Astrocyte (in vitro differentiated cells and primary cell): ENCODE measurements around the gene RFX7. TPM values are rescaled to one million over a fixed set of nuclear protein-coding genes. Genes with fewer than 3 reads are reported as not detected.

Experiments
- DNase-seq: peaks from one replicate; pipeline ENCODE4 v3.0.0-alpha.2; 2010; ENCODE audit warnings: low read depth
- FAIRE-seq: peaks from 2 replicates; lab custom pipeline; 2011; peaks lifted over from hg19 to GRCh38; lab: Jason Lieb, UNC
- H2AFZ ChIP-seq: 2 replicates; pipeline ENCODE4 v1.6.0; 2012; ENCODE audit warnings: low read depth, low read length, inconsistent platforms
- H3K27ac ChIP-seq: 2 replicates; pipeline ENCODE4 v1.5.1; 2011; ENCODE audit warnings: low read depth, low read length, inconsistent platforms
- H3K27me3 ChIP-seq: 2 replicates; pipeline ENCODE4 v1.6.0; 2011; ENCODE audit warnings: low read length, inconsistent platforms; ENCODE audit not compliant: insufficient read depth
- H3K36me3 ChIP-seq: 2 replicates; pipeline ENCODE4 v1.5.1; 2011; ENCODE audit warnings: low read length, inconsistent platforms; ENCODE audit not compliant: insufficient read depth
- H3K4me1 ChIP-seq: 2 replicates; pipeline ENCODE4 v1.5.1; 2011; ENCODE audit warnings: low read length, inconsistent platforms; ENCODE audit not compliant: insufficient read depth
- H3K4me2 ChIP-seq: 2 replicates; pipeline ENCODE4 v1.6.0; 2012; ENCODE audit warnings: low read length, inconsistent platforms
- H3K4me3 ChIP-seq: 2 replicates; pipeline ENCODE4 v1.5.1; 2011; ENCODE audit warnings: low read depth, mild to moderate bottlenecking, low read length, inconsistent platforms; ENCODE audit not compliant: insufficient read depth
- H3K79me2 ChIP-seq: 2 replicates; pipeline ENCODE4 v1.6.0; 2012; ENCODE audit warnings: mild to moderate bottlenecking, low read length, inconsistent platforms; ENCODE audit not compliant: insufficient read depth
- H3K9ac ChIP-seq: 2 replicates; pipeline ENCODE4 v1.6.0; 2012; ENCODE audit warnings: mild to moderate bottlenecking, low read length, inconsistent platforms
- H3K9me3 ChIP-seq: 2 replicates; pipeline ENCODE4 v1.5.1; 2012; ENCODE audit warnings: low read depth, mild to moderate bottlenecking, low read length, inconsistent platforms; ENCODE audit not compliant: insufficient read depth
- H4K20me1 ChIP-seq: 2 replicates; pipeline ENCODE4 v1.6.0; 2012; ENCODE audit warnings: low read length, inconsistent platforms; ENCODE audit not compliant: insufficient read depth
- H3K27ac Mint-ChIP-seq: one replicate; pipeline ENCODE4 v1.8.0; 2021; ENCODE audit warnings: mild to moderate bottlenecking, mixed read lengths; ENCODE audit not compliant: unreplicated experiment
- H3K27me3 Mint-ChIP-seq: one replicate; pipeline ENCODE4 v1.8.0; 2021; ENCODE audit warnings: low read depth, mixed read lengths; ENCODE audit not compliant: unreplicated experiment
- H3K36me3 Mint-ChIP-seq: one replicate; pipeline ENCODE4 v1.8.0; 2021; ENCODE audit warnings: low read depth, mixed read lengths; ENCODE audit not compliant: unreplicated experiment
- H3K4me1 Mint-ChIP-seq: one replicate; pipeline ENCODE4 v1.8.0; 2021; ENCODE audit warnings: low read depth, mixed read lengths; ENCODE audit not compliant: unreplicated experiment
- H3K4me3 Mint-ChIP-seq: one replicate; pipeline ENCODE4 v1.8.0; 2021; ENCODE audit warnings: mild to moderate bottlenecking, moderate library complexity, mixed read lengths; ENCODE audit not compliant: unreplicated experiment
- H3K9me3 Mint-ChIP-seq: one replicate; pipeline ENCODE4 v1.8.0; 2021; ENCODE audit warnings: mild to moderate bottlenecking, mixed read lengths; ENCODE audit not compliant: unreplicated experiment
- EZH2 ChIP-seq: IDR thresholded peaks from 2 replicates; pipeline ENCODE4 v1.6.1; 2012; ENCODE audit warnings: mild to moderate bottlenecking, low read length, inconsistent platforms; ENCODE audit not compliant: insufficient read depth
- total RNA-seq: library from RNA; stranded (reverse); gene quantifications from 2 replicates; pipeline ENCODE4 v1.2.1, GENCODE V29; 2021
- TF ChIP-seq, protein P1 (sequence below): IDR thresholded peaks from 2 replicates; pipeline ENCODE4 v1.5.1; 2011; ENCODE audit warnings: low read depth, mild to moderate bottlenecking, inconsistent platforms, low read length, moderate library complexity; ENCODE audit not compliant: insufficient read depth

Gene RFX7
- total RNA-seq, 1 donor from 2014 or later = 46.3 TPM

DNA sequence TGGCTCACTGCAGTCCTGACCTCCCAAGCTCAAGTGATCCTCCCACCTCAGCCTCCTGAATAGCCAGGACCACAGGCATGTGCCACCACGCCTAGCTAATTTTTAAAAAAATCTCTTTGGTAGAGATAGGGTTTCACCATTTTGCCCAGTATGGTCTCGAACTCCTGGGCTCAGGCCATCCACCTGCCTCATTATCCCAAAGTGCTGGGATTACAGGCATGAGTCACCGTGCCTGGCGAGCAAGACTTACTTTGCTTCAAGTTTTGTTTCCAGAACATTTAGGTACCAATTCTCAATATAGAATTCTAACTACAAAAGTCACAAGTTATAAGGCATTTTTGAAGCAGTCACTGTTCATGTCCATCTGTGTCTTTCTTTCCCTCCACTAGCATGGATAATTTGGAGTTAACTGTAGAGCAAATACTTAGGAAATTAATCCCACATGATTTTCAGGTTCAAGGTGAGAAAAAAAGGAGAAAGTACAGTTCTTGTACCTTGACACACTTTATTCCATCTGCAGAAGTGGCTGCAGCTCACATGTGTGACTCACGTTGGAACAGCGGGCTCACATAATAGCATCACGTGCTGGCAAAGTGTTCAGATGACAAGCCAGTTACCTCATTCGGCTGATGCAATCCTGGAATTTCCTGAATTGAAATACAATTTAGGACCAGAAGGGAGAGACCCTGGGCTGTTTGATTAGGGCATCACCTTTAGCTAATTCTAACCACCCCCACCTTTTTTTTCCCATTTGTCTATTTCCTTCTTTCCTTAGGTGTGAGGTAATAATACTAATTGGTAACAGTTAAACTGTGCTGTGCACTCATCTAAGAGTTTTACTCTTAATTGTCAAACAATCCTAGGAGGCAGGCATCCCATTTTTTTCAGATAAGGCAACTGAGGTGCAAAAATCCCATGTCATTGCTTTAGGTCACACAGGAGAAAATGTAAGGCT lies 203.3 kb downstream of the RFX7 start:
- Histone ChIP-seq H3K4me2 (peak overlapping the region; percentile 68), H3K4me1 (peaks cover 10% of the 10 kb centered on the region), H4K20me1 (no peaks in the 10 kb centered on the region), H3K36me3 (no peaks in the 10 kb centered on the region), H3K9me3 (no peaks in the 10 kb centered on the region), H2AFZ (peak overlapping the region; percentile 22), H3K27me3 (no peaks in the 10 kb centered on the region), H3K4me3 (no peak overlapping the region), H3K9ac (peak overlapping the region; percentile 69), H3K79me2 (no peaks in the 10 kb centered on the region), H3K27ac (peak overlapping the region; percentile 93)
- no peaks in the 10 kb centered on the region for H3K27me3 Mint-ChIP-seq
- DNase-seq (peak; percentile 93), FAIRE-seq (peak; percentile 97)
- H3K36me3 Mint-ChIP-seq = no peaks in the 10 kb centered on the region
- H3K4me1 Mint-ChIP-seq = peaks cover 25% of the 10 kb centered on the region
- peak overlapping the region; percentile 87 for H3K27ac Mint-ChIP-seq
- peaks cover 2% of the 10 kb centered on the region for H3K9me3 Mint-ChIP-seq
- no peak for TF ChIP-seq EZH2
- TF ChIP-seq, protein P1, sequence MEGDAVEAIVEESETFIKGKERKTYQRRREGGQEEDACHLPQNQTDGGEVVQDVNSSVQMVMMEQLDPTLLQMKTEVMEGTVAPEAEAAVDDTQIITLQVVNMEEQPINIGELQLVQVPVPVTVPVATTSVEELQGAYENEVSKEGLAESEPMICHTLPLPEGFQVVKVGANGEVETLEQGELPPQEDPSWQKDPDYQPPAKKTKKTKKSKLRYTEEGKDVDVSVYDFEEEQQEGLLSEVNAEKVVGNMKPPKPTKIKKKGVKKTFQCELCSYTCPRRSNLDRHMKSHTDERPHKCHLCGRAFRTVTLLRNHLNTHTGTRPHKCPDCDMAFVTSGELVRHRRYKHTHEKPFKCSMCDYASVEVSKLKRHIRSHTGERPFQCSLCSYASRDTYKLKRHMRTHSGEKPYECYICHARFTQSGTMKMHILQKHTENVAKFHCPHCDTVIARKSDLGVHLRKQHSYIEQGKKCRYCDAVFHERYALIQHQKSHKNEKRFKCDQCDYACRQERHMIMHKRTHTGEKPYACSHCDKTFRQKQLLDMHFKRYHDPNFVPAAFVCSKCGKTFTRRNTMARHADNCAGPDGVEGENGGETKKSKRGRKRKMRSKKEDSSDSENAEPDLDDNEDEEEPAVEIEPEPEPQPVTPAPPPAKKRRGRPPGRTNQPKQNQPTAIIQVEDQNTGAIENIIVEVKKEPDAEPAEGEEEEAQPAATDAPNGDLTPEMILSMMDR = no peak
- no peak overlapping the region for H3K4me3 Mint-ChIP-seq

DNA sequence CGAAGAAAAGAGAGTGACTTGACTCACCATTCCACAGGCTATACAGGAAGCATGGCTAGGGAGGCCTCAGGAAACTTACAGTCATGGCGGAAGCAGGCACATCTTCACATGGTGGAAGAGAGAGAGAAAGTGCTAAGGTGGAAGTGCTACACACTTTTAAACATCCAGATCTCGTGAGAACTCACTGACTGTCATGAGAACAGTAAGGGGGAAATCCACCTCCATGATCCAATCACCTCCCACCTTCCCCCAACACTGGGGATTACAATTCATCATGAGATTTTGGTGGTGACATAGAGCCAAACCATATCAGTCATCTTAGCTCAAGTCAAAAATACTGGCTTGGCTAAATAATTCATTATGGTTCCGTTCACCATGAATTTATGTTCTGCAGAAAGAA lies 205.0 kb downstream of the RFX7 start:
- Histone ChIP-seq H3K27ac (no peak overlapping the region), H3K4me2 (no peak overlapping the region), H3K27me3 (no peaks in the 10 kb centered on the region), H3K79me2 (no peaks in the 10 kb centered on the region), H4K20me1 (no peaks in the 10 kb centered on the region), H3K4me3 (no peak overlapping the region), H3K9me3 (no peaks in the 10 kb centered on the region), H3K9ac (no peak overlapping the region), H2AFZ (no peak overlapping the region), H3K4me1 (peaks cover 10% of the 10 kb centered on the region), H3K36me3 (no peaks in the 10 kb centered on the region)
- Mint-ChIP-seq H3K36me3 (no peaks in the 10 kb centered on the region), H3K4me3 (no peak overlapping the region), H3K27me3 (no peaks in the 10 kb centered on the region), H3K27ac (no peak overlapping the region), H3K4me1 (peaks cover 25% of the 10 kb centered on the region), H3K9me3 (peaks cover 2% of the 10 kb centered on the region)
- TF ChIP-seq, protein P1 = no peak
- no peak for TF ChIP-seq EZH2
- FAIRE-seq = no peak
- DNase-seq = no peak

DNA sequence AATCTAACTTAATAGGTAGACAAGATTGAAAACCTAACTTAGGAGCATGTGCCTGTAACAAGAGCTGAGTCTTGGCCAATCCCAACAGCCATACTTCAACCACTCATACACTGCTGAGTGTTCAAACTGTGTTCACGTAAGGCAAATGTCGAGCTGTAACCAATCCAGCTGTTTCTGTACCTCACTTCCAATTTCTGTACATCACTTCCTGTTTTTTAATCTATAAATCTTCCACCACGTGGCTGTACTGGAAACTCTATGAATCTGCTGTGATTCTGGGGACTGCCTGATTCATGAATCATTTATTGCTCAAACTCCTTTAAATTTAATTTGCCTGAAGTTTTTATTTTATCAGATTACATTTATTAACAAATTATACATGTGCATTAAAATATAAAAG lies 205.7 kb downstream of the RFX7 start:
- Mint-ChIP-seq H3K36me3 (no peaks in the 10 kb centered on the region), H3K9me3 (peaks cover 2% of the 10 kb centered on the region), H3K27me3 (no peaks in the 10 kb centered on the region), H3K27ac (no peak overlapping the region), H3K4me1 (peaks cover 21% of the 10 kb centered on the region), H3K4me3 (no peak overlapping the region)
- H3K9ac ChIP-seq = no peak overlapping the region
- FAIRE-seq (no peak), DNase-seq (no peak)
- H3K36me3 ChIP-seq = no peaks in the 10 kb centered on the region
- H3K4me2 ChIP-seq = no peak overlapping the region
- no peaks in the 10 kb centered on the region for H3K27me3 ChIP-seq
- H3K79me2 ChIP-seq = no peaks in the 10 kb centered on the region
- TF ChIP-seq EZH2 = no peak
- TF ChIP-seq, protein P1 = no peak
- peaks cover 10% of the 10 kb centered on the region for H3K4me1 ChIP-seq
- no peak overlapping the region for H3K4me3 ChIP-seq
- no peak overlapping the region for H2AFZ ChIP-seq
- no peaks in the 10 kb centered on the region for H3K9me3 ChIP-seq
- H3K27ac ChIP-seq = no peak overlapping the region
- no peaks in the 10 kb centered on the region for H4K20me1 ChIP-seq
